ENCODE data around the gene S100A5. TPM values are rescaled to one million over a fixed set of nuclear protein-coding genes. Genes with fewer than 3 reads are reported as not detected.

S100A5 gene
- total and polyA plus RNA-seq, 9 of the 15 experiments (the other 6 are each of a cell fraction or from before 2014, with no cell fraction given), result 0.56 to 1.4 (median 0.64) TPM; not detected in 5

DNA sequence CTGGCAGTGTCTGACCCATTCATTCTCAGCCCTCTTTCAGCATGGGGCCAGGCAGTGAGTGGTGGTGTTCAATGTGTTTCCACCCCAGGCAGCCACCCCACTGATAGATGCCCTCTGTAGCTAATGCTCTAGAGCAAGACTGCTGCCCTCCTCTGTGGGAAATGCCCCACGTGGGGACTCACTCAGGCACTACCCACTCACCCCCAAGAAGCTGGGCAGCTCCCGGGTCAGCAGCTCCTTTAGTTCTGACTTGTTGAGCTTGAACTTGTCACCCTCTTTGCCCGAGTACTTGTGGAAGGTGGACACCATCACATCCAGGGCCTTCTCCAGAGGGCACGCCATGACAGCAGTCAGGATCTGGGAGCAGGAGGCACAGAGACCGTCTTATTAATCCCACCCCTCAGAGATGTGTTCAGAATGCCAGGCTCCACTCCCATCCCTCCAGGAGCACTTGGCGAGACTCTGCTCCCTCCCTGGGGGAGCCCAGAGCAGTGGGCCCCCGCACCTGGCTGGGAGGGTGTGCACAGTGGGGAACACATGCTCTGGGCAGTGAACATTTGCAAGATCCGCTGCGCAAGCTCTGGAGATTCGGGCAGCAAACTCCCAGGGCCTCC is 3.8 kb upstream of the S100A5 start:
- Histone ChIP-seq H3K79me2 (ENCODE audit: control insufficient read depth, insufficient read depth, low read length) (no peaks in the 10 kb centered on the region), H3K9ac (ENCODE audit: insufficient read depth in 1 of 2, low read depth in 2 of 2, low read length in 2 of 2) (peak overlapping the region; percentile 18 to 81; a peak in 3 of 4 replicates), H3K4me3 (no peak overlapping the region), H2AFZ (ENCODE audit: low read depth, low read length) (peak overlapping the region; percentile 80), H3K36me3 (ENCODE audit: control insufficient read depth, insufficient read depth, low read length) (no peaks in the 10 kb centered on the region), H3K9me3 (replicated peaks; ENCODE audit: control insufficient read depth, insufficient read depth, low read depth, low read length) (no peaks in the 10 kb centered on the region), H3K4me1 (replicated peaks in 1 of 2; ENCODE audit: control insufficient read depth in 2 of 2, insufficient read depth in 2 of 2, low read length in 2 of 2) (peaks cover 80 to 81% of the 10 kb centered on the region in 2 experiments), H3K4me2 (ENCODE audit: insufficient read depth, low read length) (peak overlapping the region; percentile 71), H3K27me3 (ENCODE audit: control insufficient read depth in 2 of 2, insufficient read depth in 2 of 2, low read length in 2 of 2) (no peaks in the 10 kb centered on the region), H3K9me1 (ENCODE audit: control insufficient read depth, insufficient read depth, low read length) (no peaks in the 10 kb centered on the region), H3K27ac (ENCODE audit: extremely low read depth, low read depth, low read length) (peak overlapping the region; percentile 21), H4K20me1 (replicated peaks; ENCODE audit: control insufficient read depth, insufficient read depth, low read length) (no peaks in the 10 kb centered on the region)
- intact Hi-C loops (cut with micrococcal nuclease) (no loop called here), in situ Hi-C loops (cut with MboI) (no loop called here)
- DNase-seq (ENCODE audit: extremely low read depth in 1 of 4, low spot score in 3 of 4), result no peak
- POLR2A ChIA-PET, result interaction anchor here (1.0 to 2.2 kb wide), 4 partner anchors 9 to 83 kb away, joined by 3 to 9 read pairs (median 5); partner anchors contain the start of genes S100A13 and S100A6
- WGBS (ENCODE audit: insufficient coverage, low coverage, missing lambda C conversion rate), result 32% methylated on average over 9 of the region's 10 CpGs
- FAIRE-seq, result no peak
- no TSS peak for BruUV-seq (replicated peaks)
- CTCF ChIA-PET (ENCODE audit: low intra/inter-chr PET ratio), result no interaction called here
- no peak for ATAC-seq
- no peak for TF ChIP-seq ZNF445 (CRISPR knock-in tag; IDR thresholded peaks at IDR 0.05; ENCODE audit: low read depth)
- TF ChIP-seq ZNF507 (tag; conservative IDR thresholded peaks at IDR 0.05), result no peak
- peak; percentile 69 for TF ChIP-seq TRIM28 (IDR thresholded peaks at IDR 0.05)
- TF ChIP-seq ZBTB17 (CRISPR knock-in tag; IDR thresholded peaks at IDR 0.05), result no peak
- no peak for TF ChIP-seq SMAD4 (CRISPR knock-in tag; conservative IDR thresholded peaks at IDR 0.05)
- TF ChIP-seq, protein P1, sequence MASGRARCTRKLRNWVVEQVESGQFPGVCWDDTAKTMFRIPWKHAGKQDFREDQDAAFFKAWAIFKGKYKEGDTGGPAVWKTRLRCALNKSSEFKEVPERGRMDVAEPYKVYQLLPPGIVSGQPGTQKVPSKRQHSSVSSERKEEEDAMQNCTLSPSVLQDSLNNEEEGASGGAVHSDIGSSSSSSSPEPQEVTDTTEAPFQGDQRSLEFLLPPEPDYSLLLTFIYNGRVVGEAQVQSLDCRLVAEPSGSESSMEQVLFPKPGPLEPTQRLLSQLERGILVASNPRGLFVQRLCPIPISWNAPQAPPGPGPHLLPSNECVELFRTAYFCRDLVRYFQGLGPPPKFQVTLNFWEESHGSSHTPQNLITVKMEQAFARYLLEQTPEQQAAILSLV (tag; IDR thresholded peaks at IDR 0.05), result no peak
- TF ChIP-seq, protein P2, sequence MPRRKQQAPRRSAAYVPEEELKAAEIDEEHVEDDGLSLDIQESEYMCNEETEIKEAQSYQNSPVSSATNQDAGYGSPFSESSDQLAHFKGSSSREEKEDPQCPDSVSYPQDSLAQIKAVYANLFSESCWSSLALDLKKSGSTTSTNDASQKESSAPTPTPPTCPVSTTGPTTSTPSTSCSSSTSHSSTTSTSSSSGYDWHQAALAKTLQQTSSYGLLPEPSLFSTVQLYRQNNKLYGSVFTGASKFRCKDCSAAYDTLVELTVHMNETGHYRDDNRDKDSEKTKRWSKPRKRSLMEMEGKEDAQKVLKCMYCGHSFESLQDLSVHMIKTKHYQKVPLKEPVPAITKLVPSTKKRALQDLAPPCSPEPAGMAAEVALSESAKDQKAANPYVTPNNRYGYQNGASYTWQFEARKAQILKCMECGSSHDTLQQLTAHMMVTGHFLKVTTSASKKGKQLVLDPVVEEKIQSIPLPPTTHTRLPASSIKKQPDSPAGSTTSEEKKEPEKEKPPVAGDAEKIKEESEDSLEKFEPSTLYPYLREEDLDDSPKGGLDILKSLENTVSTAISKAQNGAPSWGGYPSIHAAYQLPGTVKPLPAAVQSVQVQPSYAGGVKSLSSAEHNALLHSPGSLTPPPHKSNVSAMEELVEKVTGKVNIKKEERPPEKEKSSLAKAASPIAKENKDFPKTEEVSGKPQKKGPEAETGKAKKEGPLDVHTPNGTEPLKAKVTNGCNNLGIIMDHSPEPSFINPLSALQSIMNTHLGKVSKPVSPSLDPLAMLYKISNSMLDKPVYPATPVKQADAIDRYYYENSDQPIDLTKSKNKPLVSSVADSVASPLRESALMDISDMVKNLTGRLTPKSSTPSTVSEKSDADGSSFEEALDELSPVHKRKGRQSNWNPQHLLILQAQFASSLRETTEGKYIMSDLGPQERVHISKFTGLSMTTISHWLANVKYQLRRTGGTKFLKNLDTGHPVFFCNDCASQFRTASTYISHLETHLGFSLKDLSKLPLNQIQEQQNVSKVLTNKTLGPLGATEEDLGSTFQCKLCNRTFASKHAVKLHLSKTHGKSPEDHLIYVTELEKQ (CRISPR knock-in tag; IDR thresholded peaks at IDR 0.05), result no peak
- TF ChIP-seq RBFOX2 (IDR thresholded peaks at IDR 0.05; ENCODE audit: low read depth, low read length), result peak; percentile 60
- 0 out of 2 replicates have a peak, but pooled peaks have one; percentile 29 for TF ChIP-seq SUPT5H (IDR thresholded peaks at IDR 0.05)
- TF ChIP-seq POLR2A (conservative IDR thresholded peaks at IDR 0.05), result 0 out of 2 replicates have a peak, but pooled peaks have one; percentile 33
- no peak for TF ChIP-seq ZNF778 (CRISPR knock-in tag; IDR thresholded peaks at IDR 0.05)
- 0 out of 2 replicates have a peak, but pooled peaks have one; percentile 32 for TF ChIP-seq ZNF224 (CRISPR knock-in tag; IDR thresholded peaks at IDR 0.05)
- no peak for TF ChIP-seq IRF2 (CRISPR knock-in tag; IDR thresholded peaks at IDR 0.05)
- TF ChIP-seq ZFX (CRISPR knock-in tag; IDR thresholded peaks at IDR 0.05), result 0 out of 2 replicates have a peak, but pooled peaks have one; percentile 88
- TF ChIP-seq KDM5B (IDR thresholded peaks at IDR 0.05; ENCODE audit: insufficient replicate concordance, low read depth, low read length), result peak; percentile 24
- TF ChIP-seq POLR3G (IDR thresholded peaks at IDR 0.05; ENCODE audit: extremely low read depth, insufficient read length, insufficient replicate concordance), result no peak
- no peak for TF ChIP-seq BRCA1 (IDR thresholded peaks at IDR 0.05)
- peak; percentile 52; the same call in 1 of the 2 replicates for TF ChIP-seq BRCA1 (CRISPR knock-in tag; IDR thresholded peaks at IDR 0.05)
- no peak for TF ChIP-seq ARHGAP35 (IDR thresholded peaks at IDR 0.05; ENCODE audit: partially characterized antibody)
- TF ChIP-seq NRF1 (conservative IDR thresholded peaks at IDR 0.05 in 1 of 2, IDR thresholded peaks at IDR 0.05 in 1 of 2), result peak; percentile 79 to 83
- no peak for TF ChIP-seq BRD9 (IDR thresholded peaks at IDR 0.05; ENCODE audit: low read depth, partially characterized antibody)

All from K562 (cell line).